Prostate gland (tissue), 2 donors: Measurements from ENCODE around the gene STK10.

ENCODE experiments used
- POLR2A ChIP-seq: fragments of 450-650 bp; IDR thresholded peaks from one replicate; pipeline ENCODE4 v1.6.1; 2016; ENCODE audit warnings: antibody characterized with exemption, mild to moderate bottlenecking
- POLR2AphosphoS5 ChIP-seq: sonication (generic); formaldehyde crosslinking; IDR thresholded peaks from one replicate; pipeline ENCODE4 v1.6.1; 2017; ENCODE audit warnings: antibody characterized with exemption
- TF ChIP-seq, protein P1 (sequence below), 4 experiments: fragments of 200-600 bp in 2 of 4; fragments of 450-650 bp in 2 of 4; sonication (generic) in 2 of 4; IDR thresholded peaks; 1 replicate in 3 of 4; 2 replicates in 1 of 4; pipeline ENCODE4 v1.5.1; 2016 to 2019; ENCODE audit warnings: antibody characterized with exemption in 4 of 4, mild to moderate bottlenecking in 2 of 4, moderate library complexity in 2 of 4

DNA sequence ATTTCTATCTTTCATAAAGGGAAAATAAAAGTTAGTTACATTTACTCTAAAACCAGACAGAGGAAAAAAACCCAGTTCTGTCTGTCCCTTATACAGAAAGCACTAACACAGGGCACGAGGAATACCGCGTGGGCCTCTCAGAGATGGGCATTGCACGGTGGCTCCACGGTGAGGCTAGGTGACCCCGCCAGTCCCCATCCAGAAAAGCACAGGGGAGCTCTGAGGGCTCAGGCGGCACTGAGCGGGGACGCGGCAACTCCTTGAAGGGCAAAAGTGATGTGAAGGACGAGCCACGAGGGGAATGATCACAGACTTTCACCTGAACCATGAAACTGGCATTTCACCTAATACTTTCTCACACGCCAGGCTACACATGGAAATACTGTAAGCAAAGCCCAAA lies 145.8 kb downstream of the STK10 start:
- TF ChIP-seq, protein P1, sequence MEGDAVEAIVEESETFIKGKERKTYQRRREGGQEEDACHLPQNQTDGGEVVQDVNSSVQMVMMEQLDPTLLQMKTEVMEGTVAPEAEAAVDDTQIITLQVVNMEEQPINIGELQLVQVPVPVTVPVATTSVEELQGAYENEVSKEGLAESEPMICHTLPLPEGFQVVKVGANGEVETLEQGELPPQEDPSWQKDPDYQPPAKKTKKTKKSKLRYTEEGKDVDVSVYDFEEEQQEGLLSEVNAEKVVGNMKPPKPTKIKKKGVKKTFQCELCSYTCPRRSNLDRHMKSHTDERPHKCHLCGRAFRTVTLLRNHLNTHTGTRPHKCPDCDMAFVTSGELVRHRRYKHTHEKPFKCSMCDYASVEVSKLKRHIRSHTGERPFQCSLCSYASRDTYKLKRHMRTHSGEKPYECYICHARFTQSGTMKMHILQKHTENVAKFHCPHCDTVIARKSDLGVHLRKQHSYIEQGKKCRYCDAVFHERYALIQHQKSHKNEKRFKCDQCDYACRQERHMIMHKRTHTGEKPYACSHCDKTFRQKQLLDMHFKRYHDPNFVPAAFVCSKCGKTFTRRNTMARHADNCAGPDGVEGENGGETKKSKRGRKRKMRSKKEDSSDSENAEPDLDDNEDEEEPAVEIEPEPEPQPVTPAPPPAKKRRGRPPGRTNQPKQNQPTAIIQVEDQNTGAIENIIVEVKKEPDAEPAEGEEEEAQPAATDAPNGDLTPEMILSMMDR (IDR thresholded peaks at IDR 0.05): no peak
- TF ChIP-seq POLR2A (no peak), POLR2AphosphoS5 (no peak)
